NCI-H748 (cell line): Measurements from ENCODE around the gene CNST.
"Not testable (repeated sequence)": the region's sequence is repeated elsewhere in the genome, so short reads cannot be mapped to it uniquely, and the experiment has no call there.

Experiments
- DNase-seq: peaks from one replicate; lab custom pipeline; 2025; ENCODE audit not compliant: unreplicated experiment; lab: John Stamatoyannopoulos, UW

CNST gene

DNA sequence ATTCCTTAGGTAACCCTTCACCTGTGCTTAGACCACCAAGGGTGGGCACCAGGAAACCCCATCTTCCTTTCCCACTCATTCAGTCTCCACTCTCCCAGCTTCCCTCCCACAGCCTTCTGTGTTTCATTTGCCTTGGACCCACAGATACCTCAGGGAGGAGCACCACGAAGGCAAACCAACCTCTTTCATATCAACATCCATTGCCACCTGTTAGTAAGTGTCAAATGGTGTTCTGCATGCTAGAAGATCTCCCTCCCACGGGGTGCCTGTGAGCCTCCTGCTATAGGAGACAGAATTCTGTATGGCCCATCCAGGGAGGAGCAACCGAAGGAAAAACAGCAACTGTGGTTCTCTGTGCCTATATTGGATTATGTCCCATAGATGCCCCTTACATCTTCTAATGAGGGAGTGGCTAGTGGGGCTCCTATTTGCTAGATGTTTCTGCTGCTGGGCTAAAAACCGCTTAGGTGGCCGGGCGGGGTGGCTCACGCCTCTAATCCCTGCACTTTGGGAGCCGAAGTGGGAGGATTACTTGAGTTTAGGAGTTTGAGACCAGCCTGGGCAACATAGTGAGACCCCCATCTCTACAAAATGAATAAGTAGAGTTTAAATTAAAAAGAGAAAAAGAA lies 132.3 kb downstream of the CNST start:
- DNase-seq = no peak

GRCh38 chr1:246699095-246699735 lies 133.0 kb downstream of the CNST start:
- DNase-seq = peak; percentile 92

- no peak for DNase-seq
Measured at GRCh38 chr1:246703581-246703980, 137.3 kb downstream of the CNST start.

DNA sequence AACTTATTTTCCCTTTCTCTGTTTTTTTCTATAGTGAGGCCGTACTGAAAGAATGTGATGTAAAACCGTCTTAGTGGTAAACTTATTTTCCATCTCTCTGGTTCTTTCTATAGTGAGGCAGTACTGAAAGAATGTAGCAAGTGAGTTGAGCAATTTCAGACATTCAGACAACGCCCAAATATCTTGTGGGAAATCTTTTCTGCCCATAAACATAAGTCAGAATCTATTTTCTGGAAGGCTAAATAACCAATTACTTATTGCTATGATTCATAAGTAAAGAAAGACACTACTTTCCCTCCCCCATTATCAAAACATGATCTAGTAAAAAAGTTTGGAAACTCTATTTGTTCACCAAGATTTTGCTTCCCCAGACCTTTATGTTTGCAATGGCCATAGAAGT lies 139.1 kb downstream of the CNST start:
- DNase-seq = no peak

GRCh38 chr1:246708166-246708565 lies 141.9 kb downstream of the CNST start:
- DNase-seq = no peak

GRCh38 chr1:246709196-246709595 lies 142.9 kb downstream of the CNST start:
- no peak for DNase-seq

DNA sequence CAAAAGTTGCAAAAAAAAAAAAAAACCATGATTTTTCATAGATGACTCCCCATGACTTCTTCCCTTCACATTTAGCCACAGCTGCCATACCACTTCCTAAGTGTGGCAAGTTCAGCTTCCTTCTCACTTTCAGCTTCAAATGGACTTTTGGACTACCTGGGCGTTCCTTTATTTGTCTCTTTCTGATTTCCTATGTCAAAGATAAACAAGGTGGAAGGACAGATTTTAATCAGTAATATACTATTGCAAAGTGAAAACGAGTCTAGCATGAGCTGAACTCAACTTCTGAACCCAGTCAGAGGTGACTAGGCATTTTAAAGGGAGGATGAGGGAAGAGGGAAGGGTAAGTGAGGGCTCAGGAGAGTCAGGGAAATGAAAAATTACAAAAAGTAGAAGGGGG lies 143.6 kb downstream of the CNST start:
- no peak for DNase-seq

- no peak for DNase-seq
Measured at GRCh38 chr1:246711548-246712003, 145.3 kb downstream of the CNST start.

- not testable (repeated sequence) for DNase-seq
Measured at GRCh38 chr1:246712428-246712827, 146.2 kb downstream of the CNST start.
